Mesendoderm (in vitro differentiated cells): ENCODE measurements around the gene QSOX1.

Source experiments
- DNase-seq: peaks from one replicate; pipeline ENCODE4 v3.0.0; 2013
- H2AK5ac ChIP-seq: 2 replicates; pipeline ENCODE4 v1.6.1; 2013; ENCODE audit warnings: low read length, inconsistent platforms
- H2BK120ac ChIP-seq: 2 replicates; pipeline ENCODE4 v1.6.1; 2013; ENCODE audit warnings: low read depth, mild to moderate bottlenecking, low read length, moderate library complexity, mixed read lengths
- H2BK15ac ChIP-seq: replicated peaks from 2 replicates; pipeline ENCODE4 v1.6.1; 2013; ENCODE audit warnings: low read depth, mild to moderate bottlenecking, moderate library complexity
- H2BK5ac ChIP-seq: 2 replicates; pipeline ENCODE4 v1.6.1; 2013; ENCODE audit warnings: low read length, inconsistent platforms
- H3K18ac ChIP-seq: 2 replicates; pipeline ENCODE4 v1.6.1; 2013; ENCODE audit warnings: mild to moderate bottlenecking, low read length, mixed read lengths
- H3K23ac ChIP-seq: one replicate; pipeline ENCODE4 v1.6.1; 2013; ENCODE audit warnings: low read length
- H3K27ac ChIP-seq: 2 replicates; pipeline ENCODE4 v1.5.1; 2013; ENCODE audit warnings: low read depth, mild to moderate bottlenecking, inconsistent platforms, low read length, moderate library complexity
- H3K27me3 ChIP-seq: 2 replicates; pipeline ENCODE4 v1.6.1; 2013; ENCODE audit warnings: low read length, control low read depth, mild to moderate bottlenecking, inconsistent platforms; ENCODE audit not compliant: insufficient read depth, poor library complexity
- H3K36me3 ChIP-seq: 2 replicates; pipeline ENCODE4 v1.6.1; 2013; ENCODE audit warnings: low read length, inconsistent platforms; ENCODE audit not compliant: control insufficient read depth, insufficient read depth
- H3K4ac ChIP-seq: one replicate; pipeline ENCODE4 v1.6.1; 2013; ENCODE audit warnings: low read depth, mild to moderate bottlenecking, low read length, moderate library complexity
- H3K4me1 ChIP-seq: 2 replicates; pipeline ENCODE4 v1.6.1; 2013; ENCODE audit warnings: low read depth, low read length, inconsistent platforms; ENCODE audit not compliant: control insufficient read depth
- H3K4me2 ChIP-seq: 2 replicates; pipeline ENCODE4 v1.6.1; 2013; ENCODE audit warnings: low read length
- H3K4me3 ChIP-seq: 2 replicates; pipeline ENCODE4 v1.5.1; 2013; ENCODE audit warnings: mild to moderate bottlenecking, low read length
- H3K56ac ChIP-seq: one replicate; pipeline ENCODE4 v1.6.1; 2013; ENCODE audit warnings: low read length
- H3K79me1 ChIP-seq: 2 replicates; pipeline ENCODE4 v1.6.1; 2013; ENCODE audit warnings: low read length, inconsistent platforms
- H3K79me2 ChIP-seq: 2 replicates; pipeline ENCODE4 v1.6.1; 2013; ENCODE audit warnings: mild to moderate bottlenecking, low read length; ENCODE audit not compliant: control insufficient read depth, insufficient read depth
- H3K9ac ChIP-seq: 2 replicates; pipeline ENCODE4 v1.6.1; 2013; ENCODE audit warnings: low read length, inconsistent platforms
- H4K5ac ChIP-seq: one replicate; pipeline ENCODE4 v1.6.1; 2013; ENCODE audit warnings: low read length
- H4K8ac ChIP-seq: one replicate; pipeline ENCODE4 v1.6.1; 2013; ENCODE audit warnings: low read depth, mild to moderate bottlenecking, control low read depth, low read length, moderate library complexity
- WGBS: extraction: QIAGEN DNeasy Blood & Tissue Kit; methylation state at CpG from one replicate; pipeline ENCODE4 v1.1.7; 2013; ENCODE audit warnings: low lambda C conversion rate, missing lambda C conversion rate; ENCODE audit not compliant: insufficient coverage; ENCODE audit errors: extremely low coverage; 5-methylcytosine and 5-hydroxymethylcytosine counted together

QSOX1 gene

DNA sequence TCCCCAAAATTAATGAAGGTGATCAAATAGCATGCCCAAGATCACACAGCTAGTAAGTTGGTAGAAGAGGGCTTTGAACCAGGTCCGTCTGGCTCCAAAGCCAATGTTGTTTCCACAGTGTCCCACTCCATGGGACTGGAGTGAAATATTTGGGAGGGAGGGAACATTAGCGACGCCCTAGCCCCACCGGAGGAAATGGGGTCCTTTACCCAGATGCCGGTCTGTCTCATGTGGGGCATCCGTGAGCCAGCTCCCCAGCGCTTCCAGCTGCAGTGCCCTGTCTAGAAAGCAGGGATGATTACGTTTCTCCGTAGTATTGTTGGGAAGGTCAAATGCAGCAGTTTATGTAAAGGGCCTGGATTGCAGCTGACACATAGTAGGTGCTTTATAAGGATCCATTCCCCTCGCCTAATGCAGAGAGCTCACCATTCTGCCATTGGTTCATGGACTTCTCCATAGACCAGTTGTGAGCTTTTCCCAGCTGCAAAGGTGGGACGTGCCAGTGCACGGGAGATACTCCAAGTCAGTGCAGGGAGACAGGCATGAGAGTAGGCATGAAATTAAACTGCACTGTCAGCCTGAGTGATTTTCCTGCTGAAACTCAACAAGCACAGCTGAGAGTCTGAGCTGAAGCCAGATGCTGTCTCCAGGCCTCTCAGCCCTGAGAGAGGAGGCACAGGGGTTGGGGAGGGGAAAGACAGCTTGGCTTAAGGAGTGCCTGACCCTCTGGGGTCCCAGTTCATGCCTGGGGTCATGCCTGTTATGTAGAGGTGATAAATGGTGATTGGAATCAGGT lies 24.7 kb downstream of the QSOX1 start:
- no peak overlapping the region for H3K4me3 ChIP-seq
- no peak for DNase-seq
- H4K5ac ChIP-seq, result no peak overlapping the region
- H3K36me3 ChIP-seq, result peaks cover 2% of the 10 kb centered on the region
- no peak overlapping the region for H2BK120ac ChIP-seq
- no peaks in the 10 kb centered on the region for H3K27me3 ChIP-seq
- H3K4ac ChIP-seq, result no peak overlapping the region
- H2AK5ac ChIP-seq, result no peak overlapping the region
- no peak overlapping the region for H3K9ac ChIP-seq
- H2BK5ac ChIP-seq, result no peak overlapping the region
- no peaks in the 10 kb centered on the region for H3K4me1 ChIP-seq
- no peaks in the 10 kb centered on the region for H3K79me1 ChIP-seq
- no peak overlapping the region for H4K8ac ChIP-seq
- no peak overlapping the region for H2BK15ac ChIP-seq
- H3K23ac ChIP-seq, result no peak overlapping the region
- H3K18ac ChIP-seq, result no peak overlapping the region
- no peak overlapping the region for H3K56ac ChIP-seq
- no CpG with 5 or more reads among the region's 12 CpGs for WGBS
- no peaks in the 10 kb centered on the region for H3K79me2 ChIP-seq
- no peak overlapping the region for H3K27ac ChIP-seq
- no peak overlapping the region for H3K4me2 ChIP-seq

DNA sequence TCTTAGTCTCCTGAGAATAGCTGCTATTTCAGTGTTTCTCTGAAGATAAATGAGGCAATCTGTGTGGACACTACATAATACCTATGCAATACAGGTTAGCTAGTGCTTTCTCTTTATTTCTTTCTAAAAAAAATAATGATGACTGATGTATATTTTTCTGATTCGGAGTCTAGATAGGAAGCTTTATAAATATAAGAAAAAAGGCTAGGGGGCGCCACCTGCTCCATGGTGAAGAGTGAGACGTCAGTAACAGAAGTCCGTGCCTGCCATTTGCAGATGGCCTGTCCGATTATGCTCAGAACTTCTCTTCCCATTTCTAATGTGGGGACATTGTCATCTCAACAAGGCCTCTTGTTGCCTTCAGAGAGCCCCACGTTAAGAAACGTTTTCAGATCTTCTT lies 26.4 kb downstream of the QSOX1 start:
- Histone ChIP-seq H3K27ac (no peak overlapping the region), H3K36me3 (peaks cover 2% of the 10 kb centered on the region), H3K23ac (no peak overlapping the region), H3K4me1 (no peaks in the 10 kb centered on the region), H2BK120ac (no peak overlapping the region), H3K4me2 (no peak overlapping the region), H3K56ac (no peak overlapping the region), H4K8ac (no peak overlapping the region), H2BK5ac (no peak overlapping the region), H3K79me1 (no peaks in the 10 kb centered on the region), H2AK5ac (no peak overlapping the region), H3K9ac (no peak overlapping the region), H3K79me2 (no peaks in the 10 kb centered on the region), H3K4ac (no peak overlapping the region), H3K27me3 (no peaks in the 10 kb centered on the region), H3K18ac (no peak overlapping the region), H2BK15ac (no peak overlapping the region), H4K5ac (no peak overlapping the region), H3K4me3 (no peak overlapping the region)
- DNase-seq, result peak; percentile 17
- no CpG with 5 or more reads among the region's 7 CpGs for WGBS

DNA sequence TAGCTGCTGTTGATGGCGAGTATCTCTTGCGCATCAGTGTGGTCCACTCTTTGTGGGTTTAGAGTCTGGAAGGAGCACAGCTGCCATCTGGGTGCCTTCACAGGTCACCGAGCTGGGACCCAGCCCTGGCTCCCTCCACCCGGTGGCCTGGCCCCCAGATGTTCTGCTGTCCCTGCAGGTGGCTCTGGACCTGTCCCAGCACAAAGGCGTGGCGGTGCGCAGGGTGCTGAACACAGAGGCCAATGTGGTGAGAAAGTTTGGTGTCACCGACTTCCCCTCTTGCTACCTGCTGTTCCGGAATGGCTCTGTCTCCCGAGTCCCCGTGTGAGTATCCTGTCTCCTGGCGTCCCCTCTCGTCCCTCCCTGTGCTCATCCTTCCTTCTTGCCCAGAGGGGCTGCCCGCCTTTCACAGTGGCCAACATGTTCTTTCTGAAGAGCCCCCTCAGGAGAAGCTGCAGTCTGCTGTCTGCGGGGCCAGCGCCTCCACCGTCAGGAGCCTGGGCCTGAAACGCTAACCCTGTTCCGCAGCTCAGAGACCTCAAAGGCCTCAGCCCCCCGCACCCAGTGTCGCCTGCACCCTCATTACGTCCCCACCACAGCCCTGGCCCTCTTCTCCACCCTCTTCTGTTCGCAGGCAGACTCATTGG lies 27.4 kb downstream of the QSOX1 start:
- WGBS, result no CpG with 5 or more reads among the region's 23 CpGs
- Histone ChIP-seq H2BK120ac (no peak overlapping the region), H3K27ac (no peak overlapping the region), H3K4me2 (no peak overlapping the region), H3K4ac (no peak overlapping the region), H3K36me3 (peaks cover 2% of the 10 kb centered on the region), H4K5ac (no peak overlapping the region), H3K27me3 (no peaks in the 10 kb centered on the region), H2AK5ac (no peak overlapping the region), H3K79me1 (no peaks in the 10 kb centered on the region), H3K4me3 (no peak overlapping the region), H2BK5ac (no peak overlapping the region), H3K79me2 (no peaks in the 10 kb centered on the region), H3K9ac (no peak overlapping the region), H3K18ac (no peak overlapping the region), H3K23ac (no peak overlapping the region), H3K56ac (no peak overlapping the region), H4K8ac (no peak overlapping the region), H2BK15ac (no peak overlapping the region), H3K4me1 (no peaks in the 10 kb centered on the region)
- DNase-seq, result no peak

DNA sequence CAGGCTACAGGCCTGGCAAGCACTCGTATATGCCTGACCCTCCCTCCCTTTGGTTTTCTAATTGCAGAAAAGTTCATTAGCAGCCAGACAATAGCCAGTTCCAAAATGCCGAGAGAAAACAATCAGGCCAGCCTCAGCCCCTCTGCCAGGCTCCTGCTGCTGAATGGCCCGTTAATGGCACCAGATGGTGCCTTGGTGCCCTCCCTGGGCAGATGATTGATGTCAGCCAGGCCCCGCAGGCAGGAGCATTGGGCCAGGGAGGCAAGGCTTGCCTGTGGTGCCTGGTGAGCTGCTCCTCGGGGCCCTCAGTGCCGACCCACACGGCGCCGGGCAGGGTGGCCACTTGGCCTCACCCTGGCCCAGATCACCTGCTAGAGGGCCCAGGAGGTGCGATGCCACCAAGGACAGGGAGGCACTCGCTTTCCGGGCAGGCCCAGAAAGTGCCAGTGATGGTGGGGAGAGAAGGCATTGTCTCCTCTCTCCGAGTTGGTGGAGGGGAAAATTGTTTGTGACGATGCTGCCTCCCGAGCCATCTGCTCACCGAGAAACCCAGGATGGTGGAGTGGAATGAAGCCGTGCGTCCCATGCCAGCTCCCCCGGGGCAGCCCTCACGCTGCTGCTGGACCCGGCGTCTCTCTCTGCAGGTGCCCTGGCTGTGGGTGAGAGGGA lies 28.1 kb downstream of the QSOX1 start:
- H3K27me3 ChIP-seq, result no peaks in the 10 kb centered on the region
- H2AK5ac ChIP-seq, result no peak overlapping the region
- no peak overlapping the region for H3K9ac ChIP-seq
- H4K8ac ChIP-seq, result no peak overlapping the region
- peaks cover 2% of the 10 kb centered on the region for H3K36me3 ChIP-seq
- H3K18ac ChIP-seq, result no peak overlapping the region
- no peak overlapping the region for H3K4me3 ChIP-seq
- no peak overlapping the region for H3K4me2 ChIP-seq
- DNase-seq, result no peak
- no peak overlapping the region for H3K23ac ChIP-seq
- no peaks in the 10 kb centered on the region for H3K4me1 ChIP-seq
- H4K5ac ChIP-seq, result no peak overlapping the region
- no peaks in the 10 kb centered on the region for H3K79me2 ChIP-seq
- no peaks in the 10 kb centered on the region for H3K79me1 ChIP-seq
- H3K4ac ChIP-seq, result no peak overlapping the region
- H2BK15ac ChIP-seq, result no peak overlapping the region
- no peak overlapping the region for H3K56ac ChIP-seq
- no peak overlapping the region for H2BK120ac ChIP-seq
- H3K27ac ChIP-seq, result no peak overlapping the region
- no peak overlapping the region for H2BK5ac ChIP-seq
- no CpG with 5 or more reads among the region's 22 CpGs for WGBS

DNA sequence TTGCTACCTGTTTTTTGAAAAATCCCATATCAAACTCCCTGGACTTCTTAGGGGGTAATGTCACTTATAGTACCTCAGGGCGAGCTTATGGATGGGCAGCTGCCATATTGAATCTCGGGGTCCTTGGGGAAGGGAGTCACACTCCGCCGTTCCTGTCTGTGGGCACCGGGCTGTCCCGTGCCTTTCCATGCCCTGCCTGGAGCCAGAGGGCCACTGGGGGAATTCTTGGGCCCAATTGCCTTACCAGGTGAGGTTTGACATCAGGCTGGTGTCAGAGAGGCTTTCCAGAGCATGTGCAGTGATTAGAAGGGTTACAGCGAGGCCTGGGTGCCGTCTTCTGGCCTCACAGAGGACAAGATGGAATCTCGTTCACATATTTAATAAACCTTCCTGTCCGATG lies 28.8 kb downstream of the QSOX1 start:
- Histone ChIP-seq H3K27ac (no peak overlapping the region), H2AK5ac (no peak overlapping the region), H3K4ac (no peak overlapping the region), H3K27me3 (no peaks in the 10 kb centered on the region), H2BK5ac (no peak overlapping the region), H3K9ac (no peak overlapping the region), H2BK120ac (no peak overlapping the region), H2BK15ac (no peak overlapping the region), H3K56ac (no peak overlapping the region), H3K4me3 (no peak overlapping the region), H3K23ac (no peak overlapping the region), H3K4me2 (no peak overlapping the region), H3K79me2 (no peaks in the 10 kb centered on the region), H3K4me1 (no peaks in the 10 kb centered on the region), H3K79me1 (no peaks in the 10 kb centered on the region), H3K18ac (no peak overlapping the region), H4K8ac (no peak overlapping the region), H4K5ac (no peak overlapping the region), H3K36me3 (peaks cover 2% of the 10 kb centered on the region)
- no CpG with 5 or more reads among the region's 10 CpGs for WGBS
- DNase-seq, result no peak
